Thyroid gland (tissue), 4 donors: Measurements from ENCODE around the gene THAP12.

Experiments
- POLR2A ChIP-seq, 2 donors: fragments of 450-650 bp; IDR thresholded peaks; one replicate each; pipeline ENCODE4 v1.6.1; 2017; ENCODE audit warnings: antibody characterized with exemption in 2 of 2, mild to moderate bottlenecking in 2 of 2, moderate library complexity in 1 of 2
- TF ChIP-seq, protein P1 (sequence below), 6 experiments: fragments of 200-600 bp in 3 of 6; fragments of 450-650 bp in 3 of 6; sonication (generic) in 3 of 6; IDR thresholded peaks; one replicate each; pipeline ENCODE4 v1.5.1; 2016 to 2019; ENCODE audit warnings: antibody characterized with exemption in 6 of 6, mild to moderate bottlenecking in 2 of 6, inconsistent platforms in 1 of 6, moderate library complexity in 1 of 6

DNA sequence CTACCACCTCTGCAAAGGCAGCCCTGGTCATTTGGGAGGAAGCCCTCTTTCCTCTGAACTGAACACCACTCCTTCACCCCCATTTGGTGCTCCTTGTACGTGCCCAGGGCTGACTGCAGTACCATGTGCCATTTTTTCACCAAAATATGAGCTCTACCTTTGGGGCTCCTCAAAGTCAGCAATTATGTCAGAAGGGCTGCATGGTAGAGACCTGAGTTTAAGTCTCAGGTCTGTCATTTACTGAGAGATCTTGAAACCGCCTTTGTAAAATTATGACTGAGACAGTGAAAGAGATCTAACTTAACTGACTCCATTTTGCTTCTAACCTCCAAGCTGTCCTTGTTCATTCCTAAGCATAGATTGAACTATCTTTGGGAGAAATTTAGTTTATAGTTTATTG, 58.0 kb downstream of the THAP12 start:
- TF ChIP-seq, protein P1, sequence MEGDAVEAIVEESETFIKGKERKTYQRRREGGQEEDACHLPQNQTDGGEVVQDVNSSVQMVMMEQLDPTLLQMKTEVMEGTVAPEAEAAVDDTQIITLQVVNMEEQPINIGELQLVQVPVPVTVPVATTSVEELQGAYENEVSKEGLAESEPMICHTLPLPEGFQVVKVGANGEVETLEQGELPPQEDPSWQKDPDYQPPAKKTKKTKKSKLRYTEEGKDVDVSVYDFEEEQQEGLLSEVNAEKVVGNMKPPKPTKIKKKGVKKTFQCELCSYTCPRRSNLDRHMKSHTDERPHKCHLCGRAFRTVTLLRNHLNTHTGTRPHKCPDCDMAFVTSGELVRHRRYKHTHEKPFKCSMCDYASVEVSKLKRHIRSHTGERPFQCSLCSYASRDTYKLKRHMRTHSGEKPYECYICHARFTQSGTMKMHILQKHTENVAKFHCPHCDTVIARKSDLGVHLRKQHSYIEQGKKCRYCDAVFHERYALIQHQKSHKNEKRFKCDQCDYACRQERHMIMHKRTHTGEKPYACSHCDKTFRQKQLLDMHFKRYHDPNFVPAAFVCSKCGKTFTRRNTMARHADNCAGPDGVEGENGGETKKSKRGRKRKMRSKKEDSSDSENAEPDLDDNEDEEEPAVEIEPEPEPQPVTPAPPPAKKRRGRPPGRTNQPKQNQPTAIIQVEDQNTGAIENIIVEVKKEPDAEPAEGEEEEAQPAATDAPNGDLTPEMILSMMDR (IDR thresholded peaks at IDR 0.05): no peak
- TF ChIP-seq POLR2A (IDR thresholded peaks at IDR 0.05): no peak
